A549 (cell line): ENCODE results near the gene DENND2D. TPM values are rescaled to one million over a fixed set of nuclear protein-coding genes. Genes with fewer than 3 reads are reported as not detected.

Source experiments
- ATAC-seq, 2 experiments: fragments of 200-7000 bp in 1 of 2; fragments of >200 bp in 1 of 2; cut with Nextera tagmentation in 1 of 2; cut with Tn5 transposase in 1 of 2; 3 replicates each; pipeline versions ENCODE4 v1.8.0 to v1.9.1; 2018 to 2020; ENCODE audit warnings: mild to moderate bottlenecking in 1 of 2, moderate library complexity in 1 of 2
- CTCF ChIA-PET: fragments of 300-600 bp; sonication (Branson Sonifier 250); formaldehyde crosslinking; extraction: SDS; loops from one replicate; lab custom pipeline; 2021; ENCODE audit warnings: antibody characterized with exemption, inconsistent platforms; lab: Yijun Ruan, JAX
- POLR2A ChIA-PET: fragments of 350-600 bp; formaldehyde crosslinking; extraction: SDS; loops from one replicate; lab custom pipeline; 2021; ENCODE audit warnings: antibody characterized with exemption, inconsistent platforms; lab: Yijun Ruan, JAX
- DNase-seq, 2 experiments: peaks; one replicate each; pipeline versions ENCODE4 v3.0.0 to v3.0.0-alpha.2; 2011 to 2016; ENCODE audit warnings: low read depth in 1 of 2, low spot score in 1 of 2
- FAIRE-seq: peaks from 2 replicates; lab custom pipeline; 2011; peaks lifted over from hg19 to GRCh38; lab: Jason Lieb, UNC
- H3K27ac ChIP-seq, 2 experiments: fragments of >200 bp; sonication (Bioruptor Twin); formaldehyde crosslinking; 3 replicates each; pipeline ENCODE4 v1.5.1; 2016 to 2017
- H3K4me1 ChIP-seq: fragments of >200 bp; sonication (Bioruptor Twin); formaldehyde crosslinking; 3 replicates; pipeline ENCODE4 v1.6.1; 2016
- H3K4me2 ChIP-seq: fragments of >200 bp; sonication (Bioruptor Twin); formaldehyde crosslinking; 3 replicates; pipeline ENCODE4 v1.6.1; 2016
- H3K4me3 ChIP-seq: fragments of >200 bp; sonication (Bioruptor Twin); formaldehyde crosslinking; 3 replicates; pipeline ENCODE4 v1.5.1; 2016
- H3K9me3 ChIP-seq: fragments of >200 bp; sonication (Bioruptor Twin); formaldehyde crosslinking; 3 replicates; pipeline ENCODE4 v1.6.1; 2016
- BHLHE40 ChIP-seq: IDR thresholded peaks from 2 replicates; pipeline ENCODE4 v1.6.1; 2012; ENCODE audit warnings: low read depth, low read length, inconsistent platforms
- CEBPB ChIP-seq, 2 experiments: fragments of >200 bp in 1 of 2; sonication (Bioruptor Twin) in 1 of 2; formaldehyde crosslinking in 1 of 2; IDR thresholded peaks; 2 replicates each; pipeline ENCODE4 v1.6.1; 2012 to 2016
- CHD2 ChIP-seq: fragments of 150-350 bp; IDR thresholded peaks from 2 replicates; pipeline ENCODE4 v1.6.1; 2014; ENCODE audit warnings: low read length; ENCODE audit not compliant: partially characterized antibody
- CTCF ChIP-seq: fragments of >200 bp; sonication (Bioruptor Twin); formaldehyde crosslinking; IDR thresholded peaks from 3 replicates; pipeline ENCODE4 v1.5.1; 2016
- EHF ChIP-seq: fragments of 250-450 bp; sonication (Bioruptor Pico); IDR thresholded peaks from 2 replicates; pipeline ENCODE4 v1.5.0; 2020; ENCODE audit warnings: mild to moderate bottlenecking
- FOSL2 ChIP-seq, 2 experiments: fragments of 450-650 bp in 1 of 2; fragments of >200 bp in 1 of 2; sonication (Bioruptor Twin) in 1 of 2; formaldehyde crosslinking; IDR thresholded peaks; 2 replicates each; pipeline versions ENCODE4 v1.5.0 to v1.6.1; 2016 to 2020; ENCODE audit warnings: mild to moderate bottlenecking in 1 of 2, moderate library complexity in 1 of 2
- FOXS1 ChIP-seq: fragments of 250-450 bp; sonication (Bioruptor Pico); IDR thresholded peaks from 2 replicates; pipeline ENCODE4 v1.5.0; 2020; ENCODE audit warnings: mild to moderate bottlenecking, moderate library complexity
- GATA3 ChIP-seq: IDR thresholded peaks from 2 replicates; pipeline ENCODE4 v1.6.1; 2012; ENCODE audit warnings: borderline replicate concordance
- HEYL ChIP-seq: fragments of 250-450 bp; sonication (Bioruptor Pico); IDR thresholded peaks from 2 replicates; pipeline ENCODE4 v1.8.0; 2021; ENCODE audit warnings: mild to moderate bottlenecking, moderate library complexity
- HOXB13 ChIP-seq: fragments of 250-450 bp; sonication (Bioruptor Pico); IDR thresholded peaks from 2 replicates; pipeline ENCODE4 v1.5.0; 2020; ENCODE audit warnings: low read depth, mild to moderate bottlenecking, moderate library complexity
- HOXB5 ChIP-seq: fragments of 250-450 bp; sonication (Bioruptor Pico); IDR thresholded peaks from 2 replicates; pipeline ENCODE4 v1.5.0; 2020; ENCODE audit warnings: mild to moderate bottlenecking, moderate library complexity
- JUN ChIP-seq, 2 experiments: fragments of >200 bp; sonication (Bioruptor Twin); formaldehyde crosslinking; IDR thresholded peaks; 2 replicates in 1 of 2; 3 replicates in 1 of 2; pipeline ENCODE4 v1.6.1; 2016 to 2017
- MAX ChIP-seq: IDR thresholded peaks from 2 replicates; pipeline ENCODE4 v1.6.1; 2012
- MYC ChIP-seq: IDR thresholded peaks from 2 replicates; pipeline ENCODE4 v1.6.1; 2012; ENCODE audit warnings: mild to moderate bottlenecking, inconsistent platforms, low read length, improper control_type of control experiment, borderline replicate concordance
- NFE2L2 ChIP-seq: fragments of 150-350 bp; conservative IDR thresholded peaks from 2 replicates; pipeline ENCODE4 v1.6.1; 2014; ENCODE audit warnings: low read length
- NPAS2 ChIP-seq: fragments of 250-450 bp; sonication (Bioruptor Pico); IDR thresholded peaks from 2 replicates; pipeline ENCODE4 v1.8.0; 2022; ENCODE audit warnings: mild to moderate bottlenecking, moderate library complexity, borderline replicate concordance
- PHF8 ChIP-seq: fragments of 200-600 bp; sonication (generic); IDR thresholded peaks from 2 replicates; pipeline ENCODE4 v1.6.1; 2016; ENCODE audit warnings: low read depth, mild to moderate bottlenecking, antibody characterized with exemption, moderate library complexity, borderline replicate concordance
- RAD21 ChIP-seq, 2 experiments: fragments of >200 bp in 1 of 2; sonication (Bioruptor Twin) in 1 of 2; formaldehyde crosslinking in 1 of 2; IDR thresholded peaks in 1 of 2; conservative IDR thresholded peaks in 1 of 2; 2 replicates in 1 of 2; 3 replicates in 1 of 2; pipeline ENCODE4 v1.6.1; 2012 to 2018; ENCODE audit warnings: inconsistent platforms in 1 of 2
- RARB ChIP-seq: fragments of 250-450 bp; sonication (Bioruptor Pico); IDR thresholded peaks from 2 replicates; pipeline ENCODE4 v1.8.0; 2021; ENCODE audit warnings: mild to moderate bottlenecking, moderate library complexity
- RCOR1 ChIP-seq: fragments of 150-350 bp; IDR thresholded peaks from 2 replicates; pipeline ENCODE4 v1.6.1; 2014; ENCODE audit warnings: antibody characterized with exemption, low read length, low read depth
- SMC3 ChIP-seq: fragments of >200 bp; sonication (Bioruptor Twin); formaldehyde crosslinking; IDR thresholded peaks from 3 replicates; pipeline ENCODE4 v1.6.1; 2018; ENCODE audit warnings: inconsistent platforms
- SREBF2 ChIP-seq: fragments of 450-650 bp; IDR thresholded peaks from 2 replicates; pipeline ENCODE4 v1.6.1; 2014; ENCODE audit warnings: mild to moderate bottlenecking, moderate library complexity
- TFCP2L1 ChIP-seq: fragments of 250-450 bp; sonication (Bioruptor Pico); IDR thresholded peaks from 2 replicates; pipeline ENCODE4 v1.5.0; 2021; ENCODE audit warnings: mild to moderate bottlenecking
- TP53 ChIP-seq: fragments of 250-450 bp; sonication (Bioruptor Pico); IDR thresholded peaks from 2 replicates; pipeline ENCODE4 v1.5.0; 2021; ENCODE audit warnings: mild to moderate bottlenecking, moderate library complexity
- USF2 ChIP-seq: fragments of 450-650 bp; IDR thresholded peaks from 2 replicates; pipeline ENCODE4 v1.6.1; 2014; ENCODE audit warnings: antibody characterized with exemption
- ZFP36 ChIP-seq: fragments of 450-650 bp; IDR thresholded peaks from 2 replicates; pipeline ENCODE4 v1.6.1; 2014; ENCODE audit warnings: borderline replicate concordance; ENCODE audit not compliant: partially characterized antibody
- ZSCAN20 ChIP-seq: fragments of 250-450 bp; sonication (Bioruptor Pico); IDR thresholded peaks from 2 replicates; pipeline ENCODE4 v1.8.0; 2022; ENCODE audit warnings: mild to moderate bottlenecking, moderate library complexity
- WGBS: methylation state at CpG from one replicate; pipeline ENCODE4 v1.1.6; 2017; ENCODE audit errors: missing lambda C conversion rate; 5-methylcytosine and 5-hydroxymethylcytosine counted together
- polyA plus RNA-seq, 4 experiments: library from polyadenylated mRNA; depleted of rRNA in 3 of 4; stranded (reverse); fragments of >200 nt; fragmentation: RNase III in 1 of 4; extraction: RNeasy Plus Mini Kit Qiagen cat#74134 plus additional on column Dnase treatment in 1 of 4; gene quantifications; 2 replicates in 3 of 4; 3 replicates in 1 of 4; pipeline ENCODE4 v1.2.3, GENCODE V29; 2011 to 2017

The DENND2D gene
- polyA plus RNA-seq, 2 of the 4 experiments (the other 2 are of a cell fraction): 1.7 to 3.4 TPM

GRCh38 chr1:111199329-111199728 lies 1.1 kb downstream of the DENND2D start:
- CTCF ChIA-PET: interaction anchor here (1.2 to 3.1 kb wide), 3 partner anchors 21 to 200 kb away, joined by 3 to 7 read pairs (median 5); no protein-coding TSS in a partner anchor
- no peak for TF ChIP-seq CTCF
- no peak for TF ChIP-seq RARB (CRISPR knock-in tag)
- no peak for TF ChIP-seq RAD21 (conservative IDR thresholded peaks at IDR 0.05 in 1 of 2, IDR thresholded peaks at IDR 0.05 in 1 of 2)
- TF ChIP-seq HOXB5 (CRISPR knock-in tag): no peak
- no peak for TF ChIP-seq FOXS1 (CRISPR knock-in tag)
- TF ChIP-seq SMC3: no peak
- TF ChIP-seq NPAS2 (CRISPR knock-in tag): no peak
- no peak for TF ChIP-seq PHF8
- no peak for TF ChIP-seq CEBPB (IDR thresholded peaks at IDR 0.05)
- no peak for TF ChIP-seq HOXB13
- no peak for TF ChIP-seq FOSL2 (IDR thresholded peaks at IDR 0.05)
- TF ChIP-seq FOSL2 (CRISPR knock-in tag; IDR thresholded peaks at IDR 0.05): no peak
- no peak for TF ChIP-seq HEYL (CRISPR knock-in tag)
- no peak for TF ChIP-seq MAX
- TF ChIP-seq GATA3: no peak
- TF ChIP-seq EHF (CRISPR knock-in tag): no peak
- TF ChIP-seq TP53 (CRISPR knock-in tag): no peak
- TF ChIP-seq ZSCAN20 (CRISPR knock-in tag): no peak
- no peak for TF ChIP-seq MYC
- no peak for TF ChIP-seq RCOR1
- Histone ChIP-seq H3K4me2 (no peak overlapping the region), H3K4me1 (no peaks in the 10 kb centered on the region), H3K4me3 (no peak overlapping the region), H3K27ac (no peak overlapping the region), H3K9me3 (no peaks in the 10 kb centered on the region)
- DNase-seq: no peak
- POLR2A ChIA-PET: no interaction called here
- no peak for ATAC-seq
- FAIRE-seq: no peak
- WGBS: 84% methylated on average over 3 of the region's 3 CpGs

GRCh38 chr1:111198836-111199235 lies 1.6 kb downstream of the DENND2D start:
- FAIRE-seq (no peak), ATAC-seq (no peak), DNase-seq (no peak)
- TF ChIP-seq CHD2 (no peak), SREBF2 (no peak), NFE2L2 (no peak), JUN (IDR thresholded peaks at IDR 0.05) (no peak), TFCP2L1 (CRISPR knock-in tag) (no peak), ZFP36 (no peak), TP53 (CRISPR knock-in tag) (no peak), USF2 (no peak), BHLHE40 (no peak), RCOR1 (no peak)
- Histone ChIP-seq H3K27ac (no peak overlapping the region), H3K4me1 (no peaks in the 10 kb centered on the region), H3K9me3 (no peaks in the 10 kb centered on the region), H3K4me2 (no peak overlapping the region), H3K4me3 (no peak overlapping the region)
- CTCF ChIA-PET: interaction anchor here (1.2 to 3.1 kb wide), 4 partner anchors 22 to 201 kb away, joined by 3 to 7 read pairs (median 4); no protein-coding TSS in a partner anchor
- WGBS: 83% methylated on average over 5 of the region's 5 CpGs
- POLR2A ChIA-PET: no interaction called here
